ENCODE measurements around the gene KCNMB3.
A peak's percentile ranks its signal among the peaks of the same experiment; 100 is the strongest.

KCNMB3 gene

GRCh38 chr3:179200790-179201189 is 50.1 kb downstream of the KCNMB3 start:
- no peak overlapping the region for H3K4me2 ChIP-seq (ENCODE audit: low read depth, low read length, poor library complexity, severe bottlenecking)

GRCh38 chr3:179196700-179197099 is 54.2 kb downstream of the KCNMB3 start:
- H3K4me2 ChIP-seq (ENCODE audit: low read depth, low read length, poor library complexity, severe bottlenecking): no peak overlapping the region

More at GRCh38 chr3:179200790-179201189, 50.1 kb downstream of the KCNMB3 start:
- H3K27me3 ChIP-seq (ENCODE audit: insufficient read depth, low read length, poor library complexity, severe bottlenecking): no peaks in the 10 kb centered on the region
- H3K4me3 ChIP-seq (ENCODE audit: low read length, poor library complexity, severe bottlenecking): no peak overlapping the region
- H3K79me2 ChIP-seq (ENCODE audit: insufficient read depth, low read length): peaks cover 18% of the 10 kb centered on the region; the same call in 1 of the 2 replicates
- no peaks in the 10 kb centered on the region for H3F3A ChIP-seq (ENCODE audit: low read depth)
- TF ChIP-seq, protein P1, sequence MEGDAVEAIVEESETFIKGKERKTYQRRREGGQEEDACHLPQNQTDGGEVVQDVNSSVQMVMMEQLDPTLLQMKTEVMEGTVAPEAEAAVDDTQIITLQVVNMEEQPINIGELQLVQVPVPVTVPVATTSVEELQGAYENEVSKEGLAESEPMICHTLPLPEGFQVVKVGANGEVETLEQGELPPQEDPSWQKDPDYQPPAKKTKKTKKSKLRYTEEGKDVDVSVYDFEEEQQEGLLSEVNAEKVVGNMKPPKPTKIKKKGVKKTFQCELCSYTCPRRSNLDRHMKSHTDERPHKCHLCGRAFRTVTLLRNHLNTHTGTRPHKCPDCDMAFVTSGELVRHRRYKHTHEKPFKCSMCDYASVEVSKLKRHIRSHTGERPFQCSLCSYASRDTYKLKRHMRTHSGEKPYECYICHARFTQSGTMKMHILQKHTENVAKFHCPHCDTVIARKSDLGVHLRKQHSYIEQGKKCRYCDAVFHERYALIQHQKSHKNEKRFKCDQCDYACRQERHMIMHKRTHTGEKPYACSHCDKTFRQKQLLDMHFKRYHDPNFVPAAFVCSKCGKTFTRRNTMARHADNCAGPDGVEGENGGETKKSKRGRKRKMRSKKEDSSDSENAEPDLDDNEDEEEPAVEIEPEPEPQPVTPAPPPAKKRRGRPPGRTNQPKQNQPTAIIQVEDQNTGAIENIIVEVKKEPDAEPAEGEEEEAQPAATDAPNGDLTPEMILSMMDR (conservative IDR thresholded peaks at IDR 0.05; ENCODE audit: low read length): no peak
- no peak for TF ChIP-seq EZH2phosphoT487 (IDR thresholded peaks at IDR 0.05; ENCODE audit: borderline replicate concordance)
- H3K4me1 ChIP-seq (ENCODE audit: insufficient read depth, low read length, poor library complexity, severe bottlenecking): peaks cover 10% of the 10 kb centered on the region
- no peaks in the 10 kb centered on the region for H3K9me2 ChIP-seq (replicated peaks; ENCODE audit: low read depth, low read length)
- peaks cover 8% of the 10 kb centered on the region for H4K20me1 ChIP-seq (ENCODE audit: insufficient read depth, low read length, poor library complexity, severe bottlenecking)
- no peaks in the 10 kb centered on the region for H3K9me3 ChIP-seq (ENCODE audit: insufficient read depth, low read depth, low read length)
- peaks cover 36% of the 10 kb centered on the region for H3K36me3 ChIP-seq (ENCODE audit: insufficient read depth, low read length)
- H2AFZ ChIP-seq (ENCODE audit: low read length): no peak overlapping the region
- H3K9ac ChIP-seq (ENCODE audit: low read depth, low read length, poor library complexity, severe bottlenecking): no peak overlapping the region

GRCh38 chr3:179196098-179196497 is 54.8 kb downstream of the KCNMB3 start:
- peak overlapping the region; percentile 22 for H3K4me2 ChIP-seq (ENCODE audit: low read depth, low read length, poor library complexity, severe bottlenecking)
- peaks cover 24% of the 10 kb centered on the region for H4K20me1 ChIP-seq (ENCODE audit: insufficient read depth, low read length, poor library complexity, severe bottlenecking)
- no peak overlapping the region for H2AFZ ChIP-seq (ENCODE audit: low read length)
- no peak overlapping the region for H3K9ac ChIP-seq (ENCODE audit: low read depth, low read length, poor library complexity, severe bottlenecking)
- TF ChIP-seq, protein P1 (conservative IDR thresholded peaks at IDR 0.05; ENCODE audit: low read length): no peak
- no peak for TF ChIP-seq EZH2phosphoT487 (IDR thresholded peaks at IDR 0.05; ENCODE audit: borderline replicate concordance)
- H3K9me3 ChIP-seq (ENCODE audit: insufficient read depth, low read depth, low read length): no peaks in the 10 kb centered on the region
- no peaks in the 10 kb centered on the region for H3K27me3 ChIP-seq (ENCODE audit: insufficient read depth, low read length, poor library complexity, severe bottlenecking)
- no peaks in the 10 kb centered on the region for H3K9me2 ChIP-seq (replicated peaks; ENCODE audit: low read depth, low read length)
- no peak overlapping the region for H3K4me3 ChIP-seq (ENCODE audit: low read length, poor library complexity, severe bottlenecking)
- peaks cover 12% of the 10 kb centered on the region for H3K36me3 ChIP-seq (ENCODE audit: insufficient read depth, low read length)
- H3F3A ChIP-seq (ENCODE audit: low read depth): 0 out of 2 replicates have a peak, but pooled peaks cover 2% of the 10 kb centered on the region
- peaks cover 30% of the 10 kb centered on the region for H3K4me1 ChIP-seq (ENCODE audit: insufficient read depth, low read length, poor library complexity, severe bottlenecking)
- peaks cover 57% of the 10 kb centered on the region; the same call in 1 of the 2 replicates for H3K79me2 ChIP-seq (ENCODE audit: insufficient read depth, low read length)

More at GRCh38 chr3:179196700-179197099, 54.2 kb downstream of the KCNMB3 start:
- Histone ChIP-seq H3K27me3 (ENCODE audit: insufficient read depth, low read length, poor library complexity, severe bottlenecking) (no peaks in the 10 kb centered on the region), H3K9me2 (replicated peaks; ENCODE audit: low read depth, low read length) (no peaks in the 10 kb centered on the region), H3K9ac (ENCODE audit: low read depth, low read length, poor library complexity, severe bottlenecking) (no peak overlapping the region), H3K4me1 (ENCODE audit: insufficient read depth, low read length, poor library complexity, severe bottlenecking) (peaks cover 30% of the 10 kb centered on the region), H3K79me2 (ENCODE audit: insufficient read depth, low read length) (peaks cover 54% of the 10 kb centered on the region; the same call in 1 of the 2 replicates), H3K4me3 (ENCODE audit: low read length, poor library complexity, severe bottlenecking) (no peak overlapping the region), H4K20me1 (ENCODE audit: insufficient read depth, low read length, poor library complexity, severe bottlenecking) (peaks cover 24% of the 10 kb centered on the region), H3K9me3 (ENCODE audit: insufficient read depth, low read depth, low read length) (no peaks in the 10 kb centered on the region), H3K36me3 (ENCODE audit: insufficient read depth, low read length) (peaks cover 16% of the 10 kb centered on the region), H3F3A (ENCODE audit: low read depth) (0 out of 2 replicates have a peak, but pooled peaks cover 2% of the 10 kb centered on the region), H2AFZ (ENCODE audit: low read length) (no peak overlapping the region)
- TF ChIP-seq, protein P1 (conservative IDR thresholded peaks at IDR 0.05; ENCODE audit: low read length): no peak
- TF ChIP-seq EZH2phosphoT487 (IDR thresholded peaks at IDR 0.05; ENCODE audit: borderline replicate concordance): no peak

Data from Loucy (cell line).